Heart left ventricle (tissue), 13 donors: ENCODE data around the gene IGSF9.

Source experiments
- CTCF ChIP-seq, 12 donors: fragments of 200-600 bp; sonication (generic) in 4 of 12; IDR thresholded peaks; one replicate each; pipeline versions ENCODE4 v1.5.0 to v1.8.0; 2018 to 2022; ENCODE audit warnings: antibody characterized with exemption in 12 of 12, mild to moderate bottlenecking in 5 of 12
- POLR2A ChIP-seq, 2 donors: fragments of 450-650 bp; IDR thresholded peaks; one replicate each; pipeline ENCODE4 v1.6.1; 2017; ENCODE audit warnings: antibody characterized with exemption in 2 of 2, mild to moderate bottlenecking in 2 of 2, moderate library complexity in 2 of 2
- donor health status: ischemic (EF 13 %, LVEDD 7.1; RV severe dilation, severe dysfunction).
- donor health status: DM: no; HTN: yes; CAD: no.
- donor health status: DM: no; HTN: no; CAD: no.
- donor health status: ischemic (EF 25% LVEDD 6.9; RV normal size, moderate dysfunction).
- donor health status: ischemic (EF 25% LVEDD 5.7; RV mildly dilated, moderate dysfunction).
- donor health status: ischemic (EF 35%, LVEDD 5.7; RV mildly dilated, moderate dysfunction).
- donor health status: nonischemic (EF 11% LVEDD 7.7; RV severe dilation, severe dysfunction).
- donor health status: DM: yes; HTN: yes; CAD: no.
- donor health status: PGD.
- donor health status: ischemic (EF 29% LVEDD 5.4; RV normal size, mild dysfunction).
- donor health status: nonischemic (EF 23%, LVEDD 6.1; RV moderate dilation, normal function).

GRCh38 chr1:159945483-159946241 lies at the start of gene IGSF9:
- TF ChIP-seq CTCF (IDR thresholded peaks at IDR 0.05) (peak; percentile 39 to 91 (median 72)), POLR2A (IDR thresholded peaks at IDR 0.05) (no peak)
